SU-DHL-6 (cell line): ENCODE measurements around the gene SAT2.

Experiments used
- CTCF ChIP-seq: fragments of 200-600 bp; sonication (generic); IDR thresholded peaks from one replicate; pipeline ENCODE4 v1.5.1; 2017; ENCODE audit warnings: antibody characterized with exemption, mild to moderate bottlenecking, low read length, moderate library complexity; ENCODE audit not compliant: insufficient read depth, poor library complexity, severe bottlenecking
- EZH2phosphoT487 ChIP-seq: fragments of 200-600 bp; sonication (generic), shearing (Covaris generic); conservative IDR thresholded peaks from 2 replicates; pipeline ENCODE4 v1.6.1; 2018; ENCODE audit warnings: mild to moderate bottlenecking, antibody characterized with exemption, low read length, moderate library complexity, mixed read lengths

GRCh38 chr17:7611635-7612293 is 15.9 kb downstream of the SAT2 start:
- no peak for TF ChIP-seq CTCF
- TF ChIP-seq EZH2phosphoT487: no peak
